Stimulated activated CD8-positive, alpha-beta memory T cell treated with anti-CD3 and anti-CD28 coated beads, Interleukin-7, amount 100 ng/mL, for 24 hours (primary cell): Measurements from ENCODE around the gene STAB1.
"Not testable (repeated sequence)": the region's sequence is repeated elsewhere in the genome, so short reads cannot be mapped to it uniquely, and the experiment has no call there.

Source experiments
- DNase-seq: peaks from one replicate; pipeline ENCODE4 v3.0.0-alpha.2; 2020; ENCODE audit warnings: low read depth

Gene STAB1

DNA sequence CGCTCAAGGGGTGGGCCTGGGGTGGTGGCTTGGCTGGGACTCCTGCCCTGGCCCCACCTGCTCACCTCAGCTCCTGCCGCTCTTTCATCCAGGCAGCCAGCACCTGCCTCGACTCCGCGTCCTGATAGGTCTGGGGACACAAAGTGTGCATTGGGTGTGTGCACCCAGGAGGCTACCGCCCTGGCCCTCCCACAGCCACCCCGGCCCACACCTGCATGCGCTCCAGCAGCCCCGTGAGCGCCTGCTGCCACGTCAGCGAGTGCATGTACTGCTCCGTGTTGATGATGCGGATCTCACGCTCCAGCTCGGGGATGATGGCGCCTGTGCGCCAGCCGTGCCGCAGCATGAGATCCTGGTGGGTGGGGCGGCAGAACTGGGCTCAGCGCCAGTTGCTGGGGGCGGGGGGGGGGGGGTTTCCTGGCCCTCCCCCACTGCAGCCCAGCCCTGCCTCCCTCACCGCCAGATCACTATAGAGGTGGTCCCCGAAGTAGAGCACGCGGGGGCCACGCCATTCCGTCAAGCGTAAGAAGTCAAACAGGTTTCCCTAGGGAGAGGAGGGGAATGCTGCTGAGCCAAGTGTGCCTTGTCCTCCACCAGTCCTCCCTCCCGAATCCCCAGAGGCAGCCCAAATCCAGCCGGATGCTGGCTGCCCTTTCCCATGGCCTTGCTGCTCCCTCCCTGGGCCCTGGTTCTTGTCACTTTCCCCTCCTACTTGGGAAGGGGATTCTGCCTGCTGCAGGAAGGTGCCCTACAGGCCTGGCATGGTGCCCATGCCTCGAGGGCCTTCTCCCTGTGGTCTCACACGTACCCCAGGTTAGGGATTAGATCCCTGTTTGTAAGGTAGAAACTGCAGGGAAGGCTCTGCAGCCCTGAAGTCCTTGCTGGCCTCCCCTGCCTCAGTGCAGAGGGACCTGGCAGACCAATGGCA, 29.9 kb downstream of the STAB1 start:
- DNase-seq: no peak

DNA sequence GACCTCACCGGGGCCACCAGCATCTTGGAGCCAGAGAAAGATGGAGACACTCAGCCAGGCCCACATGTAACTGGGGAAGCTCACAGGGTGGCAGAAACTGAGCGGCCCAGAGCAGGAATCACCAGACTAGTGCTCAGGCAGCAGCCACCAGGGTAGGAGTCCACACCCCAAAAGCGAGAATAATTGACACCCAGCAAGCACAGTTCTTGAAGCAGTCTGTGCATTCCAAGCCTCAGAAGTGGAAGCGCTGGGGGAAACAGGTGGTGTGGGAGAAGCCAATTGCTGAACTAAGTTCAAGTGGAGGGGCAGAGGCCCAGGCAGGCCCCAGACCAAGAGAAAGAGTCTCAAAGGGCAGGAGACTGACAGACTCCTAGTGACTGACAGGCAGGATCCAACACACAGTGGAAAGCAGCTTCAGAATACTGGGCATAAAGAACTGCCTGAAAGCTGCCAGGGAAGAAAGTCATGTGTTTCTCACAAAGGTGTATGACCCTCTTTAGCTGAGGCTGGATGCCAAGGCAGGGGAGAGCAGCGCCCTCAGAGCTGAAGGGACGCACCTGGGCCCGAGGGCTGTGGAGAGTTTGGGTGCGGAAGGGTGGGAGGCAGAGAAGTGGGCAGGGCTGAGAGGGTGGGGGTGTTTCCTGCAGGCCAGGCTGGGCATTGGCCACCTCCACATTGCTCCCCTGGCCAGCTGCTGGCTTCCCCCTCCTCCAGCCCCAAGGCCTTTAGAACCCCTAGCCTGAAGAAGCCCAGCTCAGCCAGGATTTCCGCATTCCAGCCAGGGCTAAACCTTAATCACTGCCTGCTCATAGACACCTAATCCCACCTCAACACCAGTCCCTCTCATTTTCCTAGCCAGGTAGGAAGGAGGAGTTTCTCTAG, 30.8 kb downstream of the STAB1 start:
- DNase-seq: no peak

DNA sequence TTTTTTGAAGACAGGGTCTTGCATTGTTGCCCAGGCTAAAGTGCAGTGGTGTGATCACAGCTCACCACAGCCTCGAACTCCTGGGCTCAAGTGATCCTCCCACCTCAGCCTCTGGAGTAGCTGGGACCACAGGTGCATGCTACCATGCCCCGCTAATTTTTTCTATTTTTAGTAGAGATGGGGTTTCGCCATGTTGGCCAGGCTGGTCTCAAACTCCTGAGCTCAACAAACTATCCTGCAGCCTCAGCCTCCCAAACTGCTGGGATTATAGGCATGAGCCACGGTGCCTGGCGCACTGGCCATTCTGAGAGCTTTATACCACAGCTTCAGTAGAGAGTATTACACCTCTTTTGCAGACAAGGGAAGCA, 31.5 kb downstream of the STAB1 start:
- not testable (repeated sequence) for DNase-seq

DNA sequence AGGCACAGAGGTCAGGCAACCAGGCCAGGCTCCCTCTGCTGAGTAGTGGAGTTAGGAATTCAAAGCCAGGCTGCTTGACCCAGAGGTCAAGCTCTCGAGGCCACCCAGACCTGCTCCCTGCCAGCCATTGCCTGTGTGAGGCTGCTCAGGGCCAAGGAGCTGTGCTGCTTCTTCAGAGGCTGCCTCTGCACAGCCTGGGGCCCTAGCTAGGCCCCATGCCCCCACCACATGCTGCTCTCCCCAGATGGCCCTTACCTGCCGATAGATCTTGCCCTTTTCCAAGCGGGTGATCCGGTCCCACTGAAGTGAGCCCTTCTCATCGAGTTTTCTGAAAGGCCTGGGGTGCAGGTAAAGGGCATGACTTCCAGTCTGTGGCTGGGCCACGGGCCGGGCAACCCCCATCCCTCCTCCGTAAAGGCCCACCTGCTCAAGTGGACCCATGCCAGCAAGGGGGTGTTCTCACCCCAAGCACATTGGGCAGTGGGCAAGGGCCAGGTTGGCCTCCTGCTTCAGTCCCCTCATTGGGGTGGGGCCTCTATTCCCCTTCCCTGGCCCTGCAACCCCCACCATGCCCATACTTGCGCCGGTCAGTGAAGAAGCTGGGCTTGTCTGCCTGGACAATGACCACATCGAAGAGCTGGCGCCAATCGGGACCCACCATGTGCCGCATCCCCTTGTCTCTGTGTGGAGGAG, 32.0 kb downstream of the STAB1 start:
- no peak for DNase-seq

DNA sequence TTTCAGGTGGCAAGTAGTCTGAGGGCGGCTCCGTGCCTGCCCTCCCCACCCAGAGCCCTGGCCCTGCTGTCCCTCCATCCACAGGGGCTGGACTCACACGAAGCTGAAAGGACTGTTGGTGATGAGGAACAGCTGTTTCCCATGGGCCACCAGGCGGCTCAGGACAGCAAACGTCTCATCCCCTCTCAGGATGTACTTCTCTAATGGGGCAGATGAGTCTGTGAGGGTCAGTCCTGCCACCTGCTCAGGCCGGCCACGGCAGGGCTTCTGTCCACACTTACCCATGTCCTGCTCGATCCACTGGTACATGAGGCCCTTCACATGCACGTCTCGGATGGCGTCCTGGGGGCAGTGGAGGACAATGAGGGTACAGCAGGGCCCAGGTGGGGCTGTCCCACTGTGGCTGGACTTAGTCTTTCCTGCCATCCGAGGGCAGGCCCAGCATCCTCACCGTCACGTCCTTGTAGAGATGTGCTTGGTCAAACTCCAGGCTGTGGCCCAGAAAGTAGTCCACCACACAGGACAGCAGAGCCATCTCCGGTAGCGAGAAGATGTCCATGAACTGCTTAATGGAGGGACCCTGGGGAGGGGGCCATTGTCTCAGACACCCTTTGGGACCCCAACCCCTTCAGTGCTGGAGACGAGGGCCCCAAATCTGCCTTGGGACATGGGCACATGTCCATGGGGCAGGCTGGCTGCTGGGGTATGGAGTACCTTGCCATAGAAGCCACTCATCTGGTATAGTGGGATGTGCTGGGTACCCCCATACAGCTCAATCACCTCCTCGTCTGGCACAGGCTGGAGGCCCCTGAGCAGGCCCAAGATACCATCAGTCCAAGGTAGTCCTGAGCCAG, 32.8 kb downstream of the STAB1 start:
- no peak for DNase-seq

DNA sequence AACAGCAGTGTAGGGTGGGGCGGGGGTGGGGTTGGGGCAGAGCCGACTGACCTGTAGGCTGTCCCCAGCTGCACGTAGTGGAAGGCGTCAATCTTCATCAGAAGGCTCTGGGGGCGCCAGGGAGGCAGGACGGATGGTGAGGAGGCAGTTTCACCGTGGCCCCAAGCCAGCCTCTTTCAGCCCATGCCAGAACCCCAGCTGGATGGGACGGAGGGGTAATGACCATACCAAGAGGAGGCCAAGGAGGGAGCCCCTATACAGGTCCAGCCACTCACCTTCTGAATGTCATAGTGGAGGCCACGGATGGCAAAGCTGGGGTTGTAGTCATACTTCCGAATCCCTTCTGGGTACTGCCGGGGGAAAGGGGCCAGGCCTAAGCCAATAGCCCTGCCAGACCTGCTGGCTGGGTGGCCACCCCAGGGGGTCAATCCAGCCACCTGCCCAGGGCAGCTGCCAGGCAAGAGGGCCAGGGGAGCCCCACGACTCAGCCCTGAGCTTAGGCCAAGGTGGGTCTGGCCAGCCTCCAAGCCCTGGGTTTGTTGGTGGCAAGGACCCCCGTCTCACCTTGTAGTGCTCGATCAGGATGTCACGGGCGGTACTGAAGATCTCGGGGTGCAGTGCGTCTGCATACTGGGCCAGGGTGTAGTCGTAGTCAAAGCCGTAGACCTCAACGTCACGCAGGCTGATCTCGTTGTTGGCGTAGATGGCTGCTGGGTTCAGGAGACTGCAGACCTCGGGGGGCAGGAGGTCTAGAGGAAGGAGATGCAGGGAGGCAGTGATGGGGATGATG, 33.6 kb downstream of the STAB1 start:
- DNase-seq: no peak

DNA sequence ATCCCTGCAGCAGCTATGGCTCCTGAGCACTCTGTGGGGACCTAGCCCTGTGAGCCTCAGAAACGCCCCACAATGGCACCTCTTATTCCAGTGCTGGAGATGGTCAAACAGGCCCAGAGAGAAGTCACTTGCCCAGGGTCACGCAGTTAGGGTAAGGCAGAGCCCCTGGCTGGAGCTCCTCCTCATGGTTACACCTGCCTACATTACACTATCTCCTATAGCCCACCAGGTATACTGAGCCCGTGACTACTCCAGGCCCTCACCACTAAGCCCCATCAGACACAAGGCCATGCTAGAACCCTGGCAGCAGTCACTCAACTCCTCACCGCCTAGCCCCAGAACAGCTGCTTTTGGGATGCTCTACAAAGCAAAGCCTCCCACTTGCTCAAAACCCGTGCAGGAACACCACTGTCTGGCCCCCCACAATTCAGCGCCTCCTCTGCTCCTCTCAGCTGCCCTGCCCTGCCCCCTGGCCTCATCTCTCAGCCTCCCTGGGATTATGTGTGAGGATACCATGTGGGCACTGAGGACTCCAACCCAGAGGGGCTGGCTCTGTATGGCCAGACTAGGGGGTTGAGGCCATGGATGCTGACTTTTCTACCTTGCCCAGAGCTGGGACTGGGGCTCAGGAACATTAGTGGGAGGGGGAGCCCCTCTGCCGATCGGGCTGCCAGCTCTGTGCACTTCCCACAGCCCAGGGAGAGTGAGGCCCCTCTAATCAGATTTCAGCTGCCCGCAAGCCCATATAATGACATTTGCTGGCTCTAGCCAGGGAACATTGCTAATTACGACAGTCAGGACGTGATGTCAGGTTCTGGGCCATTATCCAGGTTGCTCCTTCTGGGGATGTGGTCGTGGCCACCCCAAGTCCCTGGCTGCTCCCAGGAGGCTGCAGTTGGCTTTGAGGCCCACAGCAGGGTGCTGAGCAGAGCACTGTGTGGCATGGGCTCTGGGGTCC, 34.5 kb downstream of the STAB1 start:
- no peak for DNase-seq

DNA sequence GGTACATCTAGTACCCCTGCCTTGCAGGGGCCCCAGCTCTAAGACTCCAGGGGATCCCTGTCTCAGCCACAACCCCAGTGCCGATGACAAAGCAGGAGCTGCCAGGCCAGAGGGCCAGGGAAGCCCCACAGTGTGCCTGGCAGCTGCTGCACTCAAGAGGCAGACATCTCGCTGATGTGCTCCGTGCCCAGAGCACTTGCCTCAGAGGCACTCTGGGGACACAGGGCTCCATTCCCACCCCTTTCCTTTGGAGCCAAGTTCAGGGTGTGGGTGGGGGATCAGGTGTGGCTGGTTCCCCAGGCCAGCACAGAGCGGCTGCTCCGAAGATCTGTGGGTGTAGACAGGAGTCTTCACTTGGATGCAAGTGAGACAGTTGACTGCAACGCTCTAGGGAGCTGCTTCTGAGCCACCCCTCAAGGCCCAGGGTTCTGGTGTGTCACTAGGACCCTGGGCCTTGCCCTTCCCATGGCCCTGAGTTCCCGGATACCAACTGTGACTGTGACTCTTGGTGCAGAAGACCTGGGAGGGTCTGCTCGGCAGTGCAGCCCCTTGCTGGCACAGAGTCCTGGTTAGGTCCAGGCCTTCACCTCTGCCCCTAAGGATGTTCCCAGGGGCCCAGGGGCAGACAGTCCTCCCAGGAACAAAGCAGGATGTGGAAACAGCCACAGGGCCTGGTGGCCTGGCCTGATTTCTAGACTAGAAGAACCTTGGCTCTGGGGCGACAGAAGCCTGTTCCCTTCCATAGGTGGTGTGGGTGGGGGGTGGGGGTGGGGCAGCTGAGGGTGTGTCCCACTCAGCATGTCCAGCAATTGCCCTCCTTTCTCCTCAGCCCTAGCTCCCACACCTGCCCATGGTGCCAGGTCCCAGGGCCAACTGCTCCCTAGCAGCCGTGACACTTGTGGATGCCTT, 36.0 kb downstream of the STAB1 start:
- no peak for DNase-seq

DNA sequence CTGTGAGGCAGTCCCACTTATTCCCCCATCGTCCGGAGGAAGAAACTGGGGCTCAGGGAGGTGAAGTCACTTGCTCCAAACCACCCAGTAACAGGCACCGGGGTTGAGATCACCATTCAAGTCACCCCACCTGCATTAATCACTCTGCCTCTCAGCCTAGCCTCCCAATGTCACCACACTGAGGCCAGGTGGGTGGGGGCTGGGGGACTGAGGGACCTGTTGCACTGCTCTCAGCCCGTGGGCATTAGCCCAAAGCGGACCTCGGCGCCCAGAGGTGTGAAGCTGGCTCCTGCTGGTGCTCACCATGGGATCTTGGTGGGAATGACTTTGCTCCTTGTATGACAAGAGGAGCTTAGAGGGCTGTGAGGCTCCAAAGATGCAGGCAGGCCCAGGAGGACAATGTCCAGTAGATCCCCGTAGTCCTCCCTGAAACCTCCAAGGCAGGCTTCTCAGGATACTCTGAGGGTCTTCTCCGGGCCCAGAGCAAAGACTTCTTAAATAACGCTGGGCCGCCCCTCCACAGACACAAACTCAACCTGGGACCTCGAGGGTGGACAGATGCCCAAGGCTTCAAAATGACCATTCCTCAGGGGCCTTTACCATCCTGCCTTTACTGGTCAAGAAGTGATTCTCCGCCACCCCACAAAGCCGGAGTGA, 36.9 kb downstream of the STAB1 start:
- DNase-seq: no peak

DNA sequence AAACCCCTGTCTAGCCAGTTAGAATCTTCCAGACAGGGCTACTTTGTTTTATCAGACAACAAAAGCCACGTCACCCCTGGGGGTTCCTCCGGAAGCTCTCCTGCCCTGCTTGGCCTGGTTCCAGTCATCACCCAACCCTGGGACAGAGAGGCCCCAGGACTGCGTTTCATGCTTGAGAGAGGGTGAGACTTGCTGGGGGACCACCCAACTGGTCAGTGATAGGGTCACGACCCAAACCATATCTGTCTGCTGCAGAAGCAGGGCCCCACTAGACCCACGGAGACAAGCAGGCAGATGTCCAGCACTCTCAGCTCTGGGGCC, 37.3 kb downstream of the STAB1 start:
- no peak for DNase-seq

DNA sequence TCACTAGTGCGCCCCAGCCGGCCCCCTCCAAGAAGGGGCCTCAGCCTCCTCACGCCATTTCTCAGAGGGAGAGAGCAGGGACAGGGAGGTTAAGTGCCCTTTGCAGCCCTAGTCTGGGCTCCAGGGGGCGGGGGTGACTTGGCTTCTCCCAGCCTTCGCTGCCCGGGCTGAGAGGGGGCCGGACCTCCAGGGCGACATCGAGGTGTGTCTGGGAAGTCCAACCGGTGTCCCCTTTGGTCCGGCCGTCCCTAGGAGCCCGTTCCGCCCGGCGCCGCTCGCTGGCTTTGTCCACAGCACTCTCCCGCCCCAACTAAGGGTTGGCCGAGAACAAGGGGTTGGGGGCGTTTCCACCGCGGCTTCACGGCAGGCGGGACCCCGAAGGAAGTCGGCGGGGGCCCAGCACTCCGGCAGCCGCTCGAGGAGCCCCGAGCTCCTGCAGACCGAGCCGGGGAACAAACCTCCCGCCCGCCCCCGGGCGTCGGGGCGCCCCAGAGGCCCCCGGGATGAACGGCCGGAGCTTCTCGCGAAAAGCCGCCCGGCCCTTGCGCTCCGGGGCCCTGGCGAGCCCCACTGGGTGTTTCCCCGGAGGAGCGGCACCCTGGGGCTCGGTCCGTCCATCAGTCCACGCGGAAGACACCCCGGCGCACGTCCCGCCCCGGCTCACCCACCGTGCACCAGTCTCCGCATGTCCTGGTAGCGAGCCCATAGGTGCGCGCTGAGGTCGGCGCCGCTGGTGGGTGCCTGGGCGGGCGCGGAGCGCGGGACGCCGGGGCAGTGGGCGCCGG, 37.9 kb downstream of the STAB1 start:
- no peak for DNase-seq

DNA sequence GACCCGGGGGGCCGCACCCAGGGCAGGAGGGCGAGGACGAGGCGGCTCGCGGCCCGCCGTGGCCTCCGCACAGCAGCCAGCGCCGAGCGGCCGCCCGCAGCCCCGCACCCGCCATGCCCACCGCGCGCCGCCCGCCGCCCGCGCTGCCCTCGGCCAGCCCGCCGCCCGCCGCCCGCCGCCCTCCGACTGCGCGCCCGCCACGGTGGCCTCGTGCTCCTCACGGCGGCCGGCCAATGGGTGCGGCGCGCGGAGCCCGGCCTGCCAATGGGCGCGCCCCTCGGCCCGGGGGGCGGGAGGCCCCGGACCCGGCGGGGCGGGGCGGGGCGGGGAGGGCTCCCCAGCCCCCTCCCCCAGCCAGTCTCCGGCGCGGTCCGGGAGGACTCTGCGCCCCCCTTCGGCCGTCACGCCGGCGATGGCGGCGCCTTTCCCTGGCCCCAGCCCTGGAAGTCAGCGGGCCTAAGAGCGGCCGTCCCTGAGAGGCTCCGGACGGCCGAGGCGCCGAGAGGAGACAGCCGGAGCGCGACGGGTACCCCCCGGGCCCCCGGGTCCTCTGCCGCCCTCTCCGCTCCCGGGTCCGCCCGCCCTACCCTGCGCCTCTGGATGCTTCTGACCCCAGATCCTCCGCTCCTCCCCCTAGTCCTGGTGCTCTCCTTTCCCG, 38.6 kb downstream of the STAB1 start, which contains the start of gene NT5DC2:
Gene NT5DC2, minus strand, starts transcription at position 235 of the 658 bp plus-strand sequence. Its CDS starts 120 bp downstream, at position 115.
- DNase-seq: no peak

DNA sequence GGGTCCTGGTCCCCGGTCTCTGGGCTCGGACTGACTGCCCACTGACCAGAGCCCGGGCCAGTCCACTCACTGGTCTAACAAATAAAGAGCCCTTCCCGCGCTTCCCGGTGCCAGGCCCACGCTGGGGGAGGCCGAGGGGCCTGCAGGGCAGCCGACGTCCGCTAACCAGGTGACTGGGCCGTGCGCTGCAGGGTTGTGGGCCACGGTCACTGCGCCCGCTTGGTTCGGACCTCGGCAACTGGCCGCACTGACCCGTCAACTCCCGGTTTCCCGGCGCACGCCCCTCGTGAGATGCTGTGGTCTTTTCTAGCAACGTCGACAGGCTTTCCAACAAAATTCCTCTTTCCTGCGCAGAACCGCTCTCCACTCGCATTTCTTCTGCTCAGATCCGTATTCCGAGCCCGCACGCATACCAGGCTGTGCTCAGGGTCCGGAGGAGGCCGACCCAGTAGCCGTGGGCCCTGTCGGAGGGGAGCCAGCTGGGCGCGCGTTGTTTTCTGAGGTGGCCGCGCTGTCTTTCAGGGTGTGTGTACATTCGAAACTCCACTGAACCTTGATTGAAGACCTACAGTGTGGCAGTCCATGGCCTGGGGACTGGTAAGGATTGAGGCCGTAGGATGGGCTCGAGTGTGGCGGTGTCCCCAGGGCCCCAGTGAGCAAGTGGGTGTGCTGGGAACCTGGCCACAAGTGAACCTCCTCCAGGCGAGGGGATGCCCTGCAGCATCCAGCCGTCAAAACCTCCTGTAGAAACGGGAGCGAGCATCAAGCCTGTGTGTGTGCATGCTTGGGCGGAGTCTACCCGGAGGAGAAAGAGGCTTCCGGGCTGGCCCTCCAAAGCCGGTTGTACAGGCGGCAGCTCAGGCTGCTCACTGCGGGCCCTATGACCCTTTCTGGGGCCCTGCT, 39.4 kb downstream of the STAB1 start:
- no peak for DNase-seq

DNA sequence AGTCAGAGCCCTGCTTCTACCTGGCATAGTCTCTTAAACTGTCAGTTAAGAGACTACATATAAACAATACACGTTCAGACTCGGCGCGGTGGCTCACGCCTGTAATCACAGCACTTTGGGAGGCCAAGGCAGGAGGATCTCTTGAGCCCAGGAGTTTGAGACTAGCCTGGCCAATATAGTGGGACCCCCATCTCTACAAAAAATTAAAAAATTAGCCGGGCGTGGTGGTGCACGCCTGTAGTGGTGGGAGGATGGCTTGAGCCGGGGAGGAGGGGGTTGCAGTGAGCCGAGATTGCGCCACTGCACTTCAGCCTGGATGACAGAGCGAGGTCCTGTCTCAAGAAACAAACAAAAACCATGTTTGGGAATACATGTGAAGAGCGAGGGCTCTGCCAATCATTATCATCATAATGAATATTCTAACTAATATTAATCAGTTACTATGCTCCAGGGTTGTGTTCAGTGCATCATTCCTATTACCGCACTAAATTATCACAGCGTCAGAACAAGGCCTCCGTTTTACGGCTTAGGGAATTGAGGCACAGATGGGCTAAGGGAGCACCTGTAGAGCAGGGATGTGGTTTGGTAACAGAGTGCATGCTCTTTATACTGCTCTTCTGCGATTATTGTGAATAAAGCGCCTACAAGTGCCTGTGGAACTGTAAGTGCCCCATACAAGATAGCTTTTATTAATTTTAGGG, 40.4 kb downstream of the STAB1 start:
- DNase-seq: no peak

DNA sequence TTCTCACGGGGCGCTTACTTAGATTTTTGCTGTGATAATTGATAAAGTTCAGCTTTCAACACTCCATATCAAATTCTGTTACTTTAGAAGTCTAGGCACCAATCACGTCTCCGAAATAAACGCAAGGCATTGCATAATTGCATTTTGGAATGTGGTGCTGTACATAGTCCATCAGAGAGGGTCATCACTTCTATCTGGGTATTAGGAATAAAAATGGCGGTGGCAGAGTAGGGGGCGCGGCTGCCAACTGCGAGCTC, 40.9 kb downstream of the STAB1 start:
- DNase-seq: no peak
